A549 (cell line): ENCODE results near the gene LAIR1. TPM values are rescaled to one million over a fixed set of nuclear protein-coding genes. Genes with fewer than 3 reads are reported as not detected.

Experiments
- ATAC-seq, 2 experiments: fragments of 200-7000 bp in 1 of 2; fragments of >200 bp in 1 of 2; cut with Nextera tagmentation in 1 of 2; cut with Tn5 transposase in 1 of 2; 3 replicates each; pipeline versions ENCODE4 v1.8.0 to v1.9.1; 2018 to 2020; ENCODE audit warnings: mild to moderate bottlenecking in 1 of 2, moderate library complexity in 1 of 2
- CTCF ChIA-PET: fragments of 300-600 bp; sonication (Branson Sonifier 250); formaldehyde crosslinking; extraction: SDS; loops from one replicate; lab custom pipeline; 2021; ENCODE audit warnings: antibody characterized with exemption, inconsistent platforms; lab: Yijun Ruan, JAX
- POLR2A ChIA-PET: fragments of 350-600 bp; formaldehyde crosslinking; extraction: SDS; loops from one replicate; lab custom pipeline; 2021; ENCODE audit warnings: antibody characterized with exemption, inconsistent platforms; lab: Yijun Ruan, JAX
- DNase-seq, 2 experiments: peaks; one replicate each; pipeline versions ENCODE4 v3.0.0 to v3.0.0-alpha.2; 2011 to 2016; ENCODE audit warnings: low read depth in 1 of 2, low spot score in 1 of 2
- FAIRE-seq: peaks from 2 replicates; lab custom pipeline; 2011; peaks lifted over from hg19 to GRCh38; lab: Jason Lieb, UNC
- H3K27ac ChIP-seq, 2 experiments: fragments of >200 bp; sonication (Bioruptor Twin); formaldehyde crosslinking; 3 replicates each; pipeline ENCODE4 v1.5.1; 2016 to 2017
- H3K4me1 ChIP-seq: fragments of >200 bp; sonication (Bioruptor Twin); formaldehyde crosslinking; 3 replicates; pipeline ENCODE4 v1.6.1; 2016
- H3K4me2 ChIP-seq: fragments of >200 bp; sonication (Bioruptor Twin); formaldehyde crosslinking; 3 replicates; pipeline ENCODE4 v1.6.1; 2016
- H3K4me3 ChIP-seq: fragments of >200 bp; sonication (Bioruptor Twin); formaldehyde crosslinking; 3 replicates; pipeline ENCODE4 v1.5.1; 2016
- H3K9me3 ChIP-seq: fragments of >200 bp; sonication (Bioruptor Twin); formaldehyde crosslinking; 3 replicates; pipeline ENCODE4 v1.6.1; 2016
- ATOH8 ChIP-seq: fragments of 250-450 bp; sonication (Bioruptor Pico); IDR thresholded peaks from 2 replicates; pipeline ENCODE4 v1.5.0; 2020; ENCODE audit warnings: low read depth, mild to moderate bottlenecking, moderate library complexity
- BCL3 ChIP-seq: fragments of >200 bp; sonication (Bioruptor Twin); formaldehyde crosslinking; IDR thresholded peaks from 3 replicates; pipeline ENCODE4 v1.6.1; 2016
- BHLHE40 ChIP-seq: IDR thresholded peaks from 2 replicates; pipeline ENCODE4 v1.6.1; 2012; ENCODE audit warnings: low read depth, low read length, inconsistent platforms
- CBX8 ChIP-seq: fragments of 200-600 bp; sonication (generic); IDR thresholded peaks from 2 replicates; pipeline ENCODE4 v1.6.1; 2016
- CEBPB ChIP-seq, 2 experiments: fragments of >200 bp in 1 of 2; sonication (Bioruptor Twin) in 1 of 2; formaldehyde crosslinking in 1 of 2; IDR thresholded peaks; 2 replicates each; pipeline ENCODE4 v1.6.1; 2012 to 2016
- EHF ChIP-seq: fragments of 250-450 bp; sonication (Bioruptor Pico); IDR thresholded peaks from 2 replicates; pipeline ENCODE4 v1.5.0; 2020; ENCODE audit warnings: mild to moderate bottlenecking
- EHMT2 ChIP-seq: fragments of 200-600 bp; sonication (generic); IDR thresholded peaks from 2 replicates; pipeline ENCODE4 v1.6.1; 2016; ENCODE audit warnings: antibody characterized with exemption, low read depth, mild to moderate bottlenecking, moderate library complexity
- EP300 ChIP-seq, 2 experiments: fragments of >200 bp; sonication (Bioruptor Twin); formaldehyde crosslinking; IDR thresholded peaks; 2 replicates in 1 of 2; 3 replicates in 1 of 2; pipeline ENCODE4 v1.6.1; 2016 to 2017
- ESRRA ChIP-seq: fragments of 150-350 bp; IDR thresholded peaks from 2 replicates; pipeline ENCODE4 v1.6.1; 2014; ENCODE audit warnings: mild to moderate bottlenecking, low read length, borderline replicate concordance
- FOSL2 ChIP-seq, 2 experiments: fragments of 450-650 bp in 1 of 2; fragments of >200 bp in 1 of 2; sonication (Bioruptor Twin) in 1 of 2; formaldehyde crosslinking; IDR thresholded peaks; 2 replicates each; pipeline versions ENCODE4 v1.5.0 to v1.6.1; 2016 to 2020; ENCODE audit warnings: mild to moderate bottlenecking in 1 of 2, moderate library complexity in 1 of 2
- GATA3 ChIP-seq: IDR thresholded peaks from 2 replicates; pipeline ENCODE4 v1.6.1; 2012; ENCODE audit warnings: borderline replicate concordance
- HEYL ChIP-seq: fragments of 250-450 bp; sonication (Bioruptor Pico); IDR thresholded peaks from 2 replicates; pipeline ENCODE4 v1.8.0; 2021; ENCODE audit warnings: mild to moderate bottlenecking, moderate library complexity
- HMGXB4 ChIP-seq: fragments of 250-450 bp; sonication (Bioruptor Pico); IDR thresholded peaks from 2 replicates; pipeline ENCODE4 v1.5.0; 2021; ENCODE audit warnings: mild to moderate bottlenecking, moderate library complexity, borderline replicate concordance
- HOXA7 ChIP-seq: fragments of 250-450 bp; sonication (Bioruptor Pico); IDR thresholded peaks from 2 replicates; pipeline ENCODE4 v1.5.0; 2020; ENCODE audit warnings: mild to moderate bottlenecking, moderate library complexity
- JUN ChIP-seq, 2 experiments: fragments of >200 bp; sonication (Bioruptor Twin); formaldehyde crosslinking; IDR thresholded peaks; 2 replicates in 1 of 2; 3 replicates in 1 of 2; pipeline ENCODE4 v1.6.1; 2016 to 2017
- KDM1A ChIP-seq: fragments of 200-600 bp; sonication (generic); IDR thresholded peaks from 2 replicates; pipeline ENCODE4 v1.6.1; 2016; ENCODE audit warnings: low read depth, mild to moderate bottlenecking
- MAX ChIP-seq: IDR thresholded peaks from 2 replicates; pipeline ENCODE4 v1.6.1; 2012
- MYC ChIP-seq: IDR thresholded peaks from 2 replicates; pipeline ENCODE4 v1.6.1; 2012; ENCODE audit warnings: mild to moderate bottlenecking, inconsistent platforms, low read length, improper control_type of control experiment, borderline replicate concordance
- NFE2L2 ChIP-seq: fragments of 150-350 bp; conservative IDR thresholded peaks from 2 replicates; pipeline ENCODE4 v1.6.1; 2014; ENCODE audit warnings: low read length
- NR3C1 ChIP-seq: fragments of >200 bp; sonication (Bioruptor Twin); formaldehyde crosslinking; IDR thresholded peaks from 3 replicates; pipeline ENCODE4 v1.6.1; 2017
- PBX3 ChIP-seq: IDR thresholded peaks from 2 replicates; pipeline ENCODE4 v1.6.1; 2012
- POLR2A ChIP-seq: IDR thresholded peaks from 2 replicates; pipeline ENCODE4 v1.6.1; 2012; ENCODE audit warnings: mild to moderate bottlenecking, low read length
- POLR2AphosphoS2 ChIP-seq: conservative IDR thresholded peaks from 2 replicates; pipeline ENCODE4 v1.6.1; 2012; ENCODE audit warnings: low read length, improper control_type of control experiment, inconsistent platforms
- RARB ChIP-seq: fragments of 250-450 bp; sonication (Bioruptor Pico); IDR thresholded peaks from 2 replicates; pipeline ENCODE4 v1.8.0; 2021; ENCODE audit warnings: mild to moderate bottlenecking, moderate library complexity
- REST ChIP-seq: fragments of 200-600 bp; sonication (generic); IDR thresholded peaks from 2 replicates; pipeline ENCODE4 v1.6.1; 2016; ENCODE audit warnings: antibody characterized with exemption, mild to moderate bottlenecking, moderate library complexity
- RFX5 ChIP-seq: fragments of 450-650 bp; IDR thresholded peaks from 2 replicates; pipeline ENCODE4 v1.7.1; 2014; ENCODE audit warnings: antibody characterized with exemption, mild to moderate bottlenecking, moderate library complexity
- USF2 ChIP-seq: fragments of 450-650 bp; IDR thresholded peaks from 2 replicates; pipeline ENCODE4 v1.6.1; 2014; ENCODE audit warnings: antibody characterized with exemption
- ZC3H11A ChIP-seq: fragments of 450-650 bp; IDR thresholded peaks from 2 replicates; pipeline ENCODE4 v1.6.1; 2014; ENCODE audit warnings: antibody characterized with exemption, mild to moderate bottlenecking
- ZFP36 ChIP-seq: fragments of 450-650 bp; IDR thresholded peaks from 2 replicates; pipeline ENCODE4 v1.6.1; 2014; ENCODE audit warnings: borderline replicate concordance; ENCODE audit not compliant: partially characterized antibody
- ZNF302 ChIP-seq: fragments of 250-450 bp; sonication (Bioruptor Pico); IDR thresholded peaks from 2 replicates; pipeline ENCODE4 v1.9.0; 2021; ENCODE audit warnings: inconsistent platforms, mild to moderate bottlenecking, moderate library complexity
- ZSCAN20 ChIP-seq: fragments of 250-450 bp; sonication (Bioruptor Pico); IDR thresholded peaks from 2 replicates; pipeline ENCODE4 v1.8.0; 2022; ENCODE audit warnings: mild to moderate bottlenecking, moderate library complexity
- WGBS: methylation state at CpG from one replicate; pipeline ENCODE4 v1.1.6; 2017; ENCODE audit errors: missing lambda C conversion rate; 5-methylcytosine and 5-hydroxymethylcytosine counted together
- polyA plus RNA-seq, 4 experiments: library from polyadenylated mRNA; depleted of rRNA in 3 of 4; stranded (reverse); fragments of >200 nt; fragmentation: RNase III in 1 of 4; extraction: RNeasy Plus Mini Kit Qiagen cat#74134 plus additional on column Dnase treatment in 1 of 4; gene quantifications; 2 replicates in 3 of 4; 3 replicates in 1 of 4; pipeline ENCODE4 v1.2.3, GENCODE V29; 2011 to 2017

Gene LAIR1
- polyA plus RNA-seq, 2 of the 4 experiments (the other 2 are of a cell fraction) = not detected

- DNase-seq = no peak
- TF ChIP-seq EHMT2 (no peak), ATOH8 (CRISPR knock-in tag) (no peak), HEYL (no peak), NFE2L2 (no peak), RARB (no peak), POLR2AphosphoS2 (no peak), EHF (CRISPR knock-in tag) (no peak), NR3C1 (no peak), CBX8 (no peak), POLR2A (no peak), HOXA7 (no peak), ZNF302 (CRISPR knock-in tag) (no peak), USF2 (no peak), MAX (no peak), BHLHE40 (no peak), ZC3H11A (no peak), GATA3 (no peak), EP300 (IDR thresholded peaks at IDR 0.05) (no peak)
- H3K9me3 ChIP-seq = peaks cover 5% of the 10 kb centered on the region; the same call in 1 of the 3 replicates
- no peak overlapping the region for H3K4me3 ChIP-seq
- FAIRE-seq = no peak
- WGBS = 42% methylated on average over 6 of the region's 6 CpGs
- no peak overlapping the region for H3K27ac ChIP-seq
- ChIA-PET CTCF (no interaction called here), POLR2A (no interaction called here)
- no peak for ATAC-seq
- no peak overlapping the region for H3K4me2 ChIP-seq
- H3K4me1 ChIP-seq = no peaks in the 10 kb centered on the region
These were observed 18.8 kb downstream of the LAIR1 start for GRCh38 chr19:54345938-54346386.

GRCh38 chr19:54343868-54344267 lies 20.9 kb downstream of the LAIR1 start:
- no peak for ATAC-seq
- POLR2A ChIA-PET = no interaction called here
- Histone ChIP-seq H3K27ac (no peak overlapping the region), H3K9me3 (peaks cover 5% of the 10 kb centered on the region; the same call in 1 of the 3 replicates), H3K4me1 (no peaks in the 10 kb centered on the region), H3K4me3 (no peak overlapping the region), H3K4me2 (0 out of 3 replicates have a peak overlapping the region, but pooled peaks have one; percentile 10)
- DNase-seq = no peak
- CTCF ChIA-PET = interaction anchor here (1.1 kb wide), 1 partner anchor 9 kb away, joined by 3 read pairs; no protein-coding TSS in a partner anchor
- 25% methylated on average over 4 of the region's 4 CpGs for WGBS
- no peak for FAIRE-seq
- TF ChIP-seq REST = no peak
- no peak for TF ChIP-seq PBX3
- TF ChIP-seq ESRRA = no peak
- no peak for TF ChIP-seq KDM1A
- TF ChIP-seq ZFP36 = no peak
- TF ChIP-seq ZSCAN20 = no peak
- no peak for TF ChIP-seq JUN (IDR thresholded peaks at IDR 0.05)
- TF ChIP-seq MYC = no peak
- no peak for TF ChIP-seq NR3C1
- TF ChIP-seq MAX = no peak
- no peak for TF ChIP-seq RFX5
- TF ChIP-seq CEBPB (IDR thresholded peaks at IDR 0.05) = no peak
- no peak for TF ChIP-seq HMGXB4
- TF ChIP-seq BCL3 = no peak
- no peak for TF ChIP-seq FOSL2 (IDR thresholded peaks at IDR 0.05)
- TF ChIP-seq FOSL2 (CRISPR knock-in tag; IDR thresholded peaks at IDR 0.05) = no peak
